Progenitor cell of endocrine pancreas (in vitro differentiated cells): ENCODE measurements around the gene SOX10. TPM values are rescaled to one million over a fixed set of nuclear protein-coding genes. Genes with fewer than 3 reads are reported as not detected.

Experiments used
- DNase-seq: peaks from one replicate; pipeline ENCODE4 v3.0.0; 2021; ENCODE audit warnings: low spot score; ENCODE audit not compliant: unreplicated experiment
- H3K27ac Mint-ChIP-seq: 2 replicates; pipeline ENCODE4 v1.8.0; 2021; ENCODE audit warnings: mild to moderate bottlenecking, moderate library complexity, mixed read lengths
- H3K27me3 Mint-ChIP-seq: 2 replicates; pipeline ENCODE4 v1.8.0; 2021; ENCODE audit warnings: mixed read lengths
- H3K36me3 Mint-ChIP-seq: 2 replicates; pipeline ENCODE4 v1.8.0; 2022; ENCODE audit warnings: mixed read lengths; ENCODE audit not compliant: insufficient read depth
- H3K4me1 Mint-ChIP-seq: 2 replicates; pipeline ENCODE4 v1.8.0; 2021; ENCODE audit warnings: low read depth, mixed read lengths
- H3K4me3 Mint-ChIP-seq: 2 replicates; pipeline ENCODE4 v1.8.0; 2021; ENCODE audit warnings: low read depth, mild to moderate bottlenecking, moderate library complexity, mixed read lengths
- H3K9me3 Mint-ChIP-seq: 2 replicates; pipeline ENCODE4 v1.8.0; 2021; ENCODE audit warnings: low read depth, mixed read lengths
- total RNA-seq: library from RNA; stranded (reverse); gene quantifications from 2 replicates; pipeline ENCODE4 v1.2.1, GENCODE V29; 2021
- TF ChIP-seq, protein P1 (sequence below): fragments of 200-600 bp; sonication (generic); IDR thresholded peaks from one replicate; pipeline ENCODE4 v1.5.0; 2021; ENCODE audit warnings: antibody characterized with exemption, mild to moderate bottlenecking; ENCODE audit not compliant: unreplicated experiment

SOX10 gene
- total RNA-seq, 1 donor from 2014 or later, result 1.3 TPM

DNA sequence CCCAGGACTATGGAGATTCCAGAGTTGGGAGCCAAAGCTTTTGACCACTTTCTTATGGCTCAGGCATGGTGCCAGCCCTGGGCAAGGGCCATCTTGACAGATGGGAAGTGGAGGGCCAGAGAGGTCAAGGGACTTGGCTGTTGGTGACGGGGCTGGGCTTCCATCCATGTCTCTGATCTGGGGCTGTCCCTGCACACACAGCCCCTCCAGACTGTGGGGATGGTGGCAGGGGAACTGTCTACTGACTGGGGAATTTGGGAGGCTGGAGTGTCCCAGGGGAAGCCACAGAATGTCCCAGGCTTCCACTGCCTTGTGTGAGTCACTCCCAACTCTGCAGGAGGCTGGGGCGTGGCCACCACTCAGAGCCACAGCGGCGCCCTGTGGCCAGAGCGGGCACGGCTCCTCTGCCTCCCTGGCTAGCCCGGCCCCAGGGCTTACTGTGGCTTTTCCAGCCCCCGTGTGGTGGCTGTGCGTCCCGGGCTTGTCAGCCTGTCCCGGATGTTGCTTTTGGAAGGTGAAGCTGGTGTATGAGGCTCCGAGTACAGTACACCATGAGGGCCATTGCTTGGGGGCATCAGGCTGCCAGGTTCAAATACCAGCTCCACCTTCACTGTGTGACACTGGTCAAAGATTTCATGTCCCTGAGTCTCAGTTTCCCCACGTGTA is 50.5 kb downstream of the SOX10 start:
- H3K9me3 Mint-ChIP-seq, result no peaks in the 10 kb centered on the region
- H3K27me3 Mint-ChIP-seq, result no peaks in the 10 kb centered on the region
- TF ChIP-seq, protein P1, sequence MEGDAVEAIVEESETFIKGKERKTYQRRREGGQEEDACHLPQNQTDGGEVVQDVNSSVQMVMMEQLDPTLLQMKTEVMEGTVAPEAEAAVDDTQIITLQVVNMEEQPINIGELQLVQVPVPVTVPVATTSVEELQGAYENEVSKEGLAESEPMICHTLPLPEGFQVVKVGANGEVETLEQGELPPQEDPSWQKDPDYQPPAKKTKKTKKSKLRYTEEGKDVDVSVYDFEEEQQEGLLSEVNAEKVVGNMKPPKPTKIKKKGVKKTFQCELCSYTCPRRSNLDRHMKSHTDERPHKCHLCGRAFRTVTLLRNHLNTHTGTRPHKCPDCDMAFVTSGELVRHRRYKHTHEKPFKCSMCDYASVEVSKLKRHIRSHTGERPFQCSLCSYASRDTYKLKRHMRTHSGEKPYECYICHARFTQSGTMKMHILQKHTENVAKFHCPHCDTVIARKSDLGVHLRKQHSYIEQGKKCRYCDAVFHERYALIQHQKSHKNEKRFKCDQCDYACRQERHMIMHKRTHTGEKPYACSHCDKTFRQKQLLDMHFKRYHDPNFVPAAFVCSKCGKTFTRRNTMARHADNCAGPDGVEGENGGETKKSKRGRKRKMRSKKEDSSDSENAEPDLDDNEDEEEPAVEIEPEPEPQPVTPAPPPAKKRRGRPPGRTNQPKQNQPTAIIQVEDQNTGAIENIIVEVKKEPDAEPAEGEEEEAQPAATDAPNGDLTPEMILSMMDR, result peak; percentile 91
- peaks cover 13% of the 10 kb centered on the region for H3K36me3 Mint-ChIP-seq
- no peaks in the 10 kb centered on the region for H3K4me1 Mint-ChIP-seq
- no peak overlapping the region for H3K4me3 Mint-ChIP-seq
- peak; percentile 83 for DNase-seq
- H3K27ac Mint-ChIP-seq, result peak overlapping the region; percentile 45

DNA sequence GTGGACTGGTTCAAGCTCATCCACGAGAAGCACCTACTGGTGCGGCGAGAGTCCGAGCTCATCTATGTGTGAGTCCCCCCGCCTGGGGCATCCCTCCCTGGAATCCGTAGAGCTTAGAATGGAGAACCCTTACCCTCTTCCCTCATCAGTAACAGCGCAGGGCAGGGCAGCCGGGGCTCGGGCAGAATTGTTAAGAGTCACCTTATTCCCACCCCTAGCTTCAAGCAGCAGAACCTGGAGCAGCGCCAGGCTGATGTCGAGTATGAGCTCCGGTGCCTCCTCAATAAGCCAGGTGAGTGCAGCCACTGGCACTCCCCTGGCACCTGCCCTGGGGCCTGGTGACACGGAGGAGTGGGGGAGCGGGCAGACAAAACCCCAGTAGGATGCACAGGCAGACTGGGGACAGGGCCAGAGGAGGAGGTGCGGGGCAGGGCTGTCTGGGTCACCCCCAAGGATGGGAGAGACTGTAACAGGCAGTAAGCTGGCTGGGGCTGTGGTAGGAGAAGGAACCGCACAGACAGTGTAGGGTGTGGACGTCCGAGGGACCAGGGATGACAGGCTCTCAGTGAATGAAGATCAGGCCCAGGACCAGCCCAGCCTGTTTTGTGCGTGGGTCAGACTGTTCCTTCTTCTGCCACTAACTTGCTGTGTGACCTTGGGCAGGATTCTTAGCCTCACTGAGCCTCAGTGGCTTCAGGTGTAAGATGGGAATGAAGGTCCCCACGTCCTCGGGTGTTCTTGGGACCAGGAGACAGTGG is 51.4 kb downstream of the SOX10 start:
- Mint-ChIP-seq H3K4me1 (no peaks in the 10 kb centered on the region), H3K27me3 (no peaks in the 10 kb centered on the region), H3K27ac (peak overlapping the region; percentile 52), H3K36me3 (peaks cover 18% of the 10 kb centered on the region), H3K9me3 (no peaks in the 10 kb centered on the region), H3K4me3 (no peak overlapping the region)
- DNase-seq, result no peak
- TF ChIP-seq, protein P1, result no peak

- H3K27me3 Mint-ChIP-seq, result no peaks in the 10 kb centered on the region
- H3K4me1 Mint-ChIP-seq, result no peaks in the 10 kb centered on the region
- H3K9me3 Mint-ChIP-seq, result no peaks in the 10 kb centered on the region
- peaks cover 13% of the 10 kb centered on the region for H3K36me3 Mint-ChIP-seq
- no peak for DNase-seq
- no peak overlapping the region for H3K27ac Mint-ChIP-seq
- TF ChIP-seq, protein P1, result no peak
- H3K4me3 Mint-ChIP-seq, result no peak overlapping the region
Measured at GRCh38 chr22:37932401-37932800, 52.0 kb downstream of the SOX10 start.

GRCh38 chr22:37931893-37932389 is 52.4 kb downstream of the SOX10 start:
- Mint-ChIP-seq H3K4me1 (no peaks in the 10 kb centered on the region), H3K4me3 (no peak overlapping the region), H3K9me3 (no peaks in the 10 kb centered on the region), H3K27me3 (no peaks in the 10 kb centered on the region), H3K27ac (no peak overlapping the region), H3K36me3 (peaks cover 13% of the 10 kb centered on the region)
- TF ChIP-seq, protein P1, result no peak
- no peak for DNase-seq

DNA sequence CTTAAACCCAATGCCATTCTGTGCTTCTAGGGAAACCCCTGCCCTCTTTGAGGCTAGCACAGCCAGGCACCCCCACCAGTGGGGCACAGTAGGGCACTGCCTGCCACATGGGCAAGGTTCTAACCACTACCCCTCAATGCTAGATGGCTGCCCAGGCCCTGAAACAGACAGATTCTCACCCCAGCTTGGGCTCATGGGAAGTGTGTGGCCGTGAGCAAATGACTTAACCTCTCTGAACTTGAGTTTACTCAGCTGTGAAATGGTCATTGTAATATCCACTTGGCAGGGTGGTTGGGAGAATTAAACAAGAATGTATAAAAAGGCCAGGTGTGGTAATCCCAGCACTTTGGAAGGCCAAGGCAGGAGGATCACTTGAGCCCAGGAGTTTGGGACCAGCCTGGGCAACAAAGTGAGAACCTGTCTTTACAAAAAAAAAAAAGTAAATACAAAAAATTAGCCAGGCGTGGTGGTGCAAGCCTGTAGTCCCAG is 53.4 kb downstream of the SOX10 start:
- TF ChIP-seq, protein P1, result no peak
- H3K27ac Mint-ChIP-seq, result no peak overlapping the region
- H3K9me3 Mint-ChIP-seq, result no peaks in the 10 kb centered on the region
- no peaks in the 10 kb centered on the region for H3K27me3 Mint-ChIP-seq
- no peak overlapping the region for H3K4me3 Mint-ChIP-seq
- H3K36me3 Mint-ChIP-seq, result peaks cover 10% of the 10 kb centered on the region
- H3K4me1 Mint-ChIP-seq, result no peaks in the 10 kb centered on the region
- no peak for DNase-seq
